ENCODE results near the gene LRRC7.

LRRC7 gene

DNA sequence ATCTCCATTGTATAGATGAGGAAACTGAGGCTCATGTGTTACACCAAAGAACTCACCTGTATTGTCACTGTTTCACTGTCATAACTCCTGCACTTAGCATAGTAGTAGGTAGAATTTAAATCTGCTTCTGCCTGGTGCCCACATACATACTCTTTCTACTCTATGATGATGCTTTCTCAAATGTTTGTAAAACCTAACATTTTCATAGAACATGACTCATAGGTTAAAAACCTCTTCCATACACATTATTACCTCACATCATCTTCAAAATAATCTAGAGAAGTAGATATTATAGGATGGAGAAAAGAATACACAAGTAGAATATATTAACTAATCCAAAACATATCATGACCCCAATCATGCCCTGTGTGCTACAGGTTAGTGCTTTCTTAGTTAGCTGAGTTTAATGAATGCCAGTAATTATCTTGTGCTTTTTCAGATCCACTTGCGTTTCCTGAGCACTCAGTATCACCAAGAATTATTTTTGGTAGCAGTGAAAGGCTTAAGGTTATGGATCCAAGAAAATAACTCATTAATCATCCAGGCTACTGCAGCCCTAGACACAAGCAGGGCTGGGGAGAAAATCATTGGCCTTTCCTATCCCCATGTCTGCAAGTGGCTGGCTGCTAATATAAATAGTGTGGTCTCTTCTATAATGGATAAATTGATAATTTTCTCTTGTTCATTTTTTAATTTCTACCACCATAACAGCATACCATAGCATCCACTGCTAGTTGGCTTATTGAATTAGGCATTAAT lies 480.8 kb downstream of the LRRC7 start:
- DNase-seq, result no peak

DNA sequence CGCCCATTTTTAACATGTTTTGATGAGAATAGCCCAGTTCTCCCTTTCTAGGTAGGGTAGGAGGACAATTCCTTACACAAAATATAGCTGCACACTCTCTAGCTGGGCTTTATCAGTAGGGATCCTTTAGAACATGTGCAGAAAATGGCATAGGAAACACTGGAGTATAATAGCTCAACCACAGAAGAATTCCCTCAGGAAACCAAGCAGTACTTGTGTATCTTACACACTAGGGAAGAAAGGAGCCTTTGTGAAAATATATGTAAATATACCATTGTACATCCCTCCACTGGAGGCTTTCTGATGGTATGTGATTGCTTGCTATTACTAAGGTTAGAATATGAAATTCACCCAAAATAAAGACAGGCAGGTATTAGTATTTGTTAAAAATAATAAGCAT lies 484.2 kb downstream of the LRRC7 start:
- no peak for DNase-seq

DNA sequence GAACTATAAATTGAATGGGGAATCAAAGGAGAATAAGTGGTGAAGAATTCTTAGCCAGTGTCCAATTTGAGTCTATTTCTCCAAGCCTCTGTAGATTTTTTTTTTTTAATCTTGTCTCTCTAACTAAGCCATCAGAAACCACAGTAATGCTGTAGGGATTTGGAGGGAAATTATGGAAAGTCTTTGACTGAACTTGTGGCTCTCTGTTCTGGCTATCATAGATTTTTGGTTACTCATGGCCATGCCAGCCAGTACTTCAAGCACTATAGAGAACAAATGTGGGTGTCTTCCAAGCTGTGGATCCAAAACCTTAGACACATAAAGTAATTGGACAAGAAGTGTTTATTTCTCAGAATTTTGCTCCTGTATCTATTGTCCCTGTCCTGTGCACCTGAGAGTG lies 489.8 kb downstream of the LRRC7 start:
- DNase-seq, result no peak

DNA sequence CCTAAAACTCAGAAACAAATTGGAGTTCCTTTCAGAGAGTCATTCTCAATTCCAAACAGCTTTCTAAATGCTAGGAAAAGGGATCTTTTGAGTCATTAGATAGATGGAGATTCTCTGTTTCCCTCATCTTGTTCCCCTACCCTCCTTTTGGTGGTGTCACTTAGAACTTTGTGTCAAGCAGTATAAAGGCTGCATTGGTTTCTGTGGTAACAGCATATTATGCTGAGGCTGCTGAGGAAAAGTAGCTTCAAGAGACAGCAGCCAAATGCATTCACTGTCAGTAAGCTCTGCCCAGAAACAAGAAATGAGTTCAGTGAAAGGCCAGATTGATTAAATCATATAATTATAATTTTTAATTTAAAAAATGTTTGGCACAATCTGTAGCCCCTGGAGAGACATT lies 493.5 kb downstream of the LRRC7 start:
- no peak for DNase-seq

DNA sequence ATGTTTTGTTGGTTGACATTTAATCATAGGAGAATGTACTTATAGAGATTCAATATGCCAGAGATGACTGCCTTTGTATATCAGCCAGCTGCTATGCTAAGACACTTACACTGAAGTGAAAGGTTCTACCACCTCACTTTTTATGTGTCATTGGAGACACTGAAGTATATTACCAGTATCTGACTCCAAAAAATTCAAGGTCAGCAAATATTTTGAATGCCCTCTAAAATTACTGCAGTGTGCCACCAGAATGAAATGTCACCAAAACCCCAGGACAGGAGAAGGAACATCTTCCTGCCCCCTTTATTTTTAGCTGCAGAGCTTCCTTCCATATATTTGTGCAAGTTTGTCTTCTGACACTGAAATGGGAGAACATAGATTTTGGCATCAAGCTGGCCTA lies 496.1 kb downstream of the LRRC7 start:
- DNase-seq, result no peak

DNA sequence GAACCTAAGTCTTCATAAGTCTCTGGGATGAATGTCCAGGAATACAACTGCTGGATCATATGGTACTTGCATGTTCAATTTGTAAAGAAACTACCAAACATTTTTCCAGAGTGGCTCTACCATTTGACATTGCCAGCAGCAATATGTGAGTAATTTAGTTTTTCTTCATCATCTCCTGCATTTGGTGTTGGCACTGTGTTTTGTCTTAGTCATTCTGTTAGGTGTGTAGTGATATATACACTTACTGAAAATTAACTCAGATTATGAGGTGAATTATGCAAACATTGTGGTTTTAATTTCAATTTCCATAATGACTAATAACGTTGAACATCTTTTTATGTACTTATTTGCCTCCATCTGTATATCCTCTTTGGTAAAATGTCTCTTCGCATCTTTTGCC lies 499.0 kb downstream of the LRRC7 start:
- no peak for DNase-seq

DNA sequence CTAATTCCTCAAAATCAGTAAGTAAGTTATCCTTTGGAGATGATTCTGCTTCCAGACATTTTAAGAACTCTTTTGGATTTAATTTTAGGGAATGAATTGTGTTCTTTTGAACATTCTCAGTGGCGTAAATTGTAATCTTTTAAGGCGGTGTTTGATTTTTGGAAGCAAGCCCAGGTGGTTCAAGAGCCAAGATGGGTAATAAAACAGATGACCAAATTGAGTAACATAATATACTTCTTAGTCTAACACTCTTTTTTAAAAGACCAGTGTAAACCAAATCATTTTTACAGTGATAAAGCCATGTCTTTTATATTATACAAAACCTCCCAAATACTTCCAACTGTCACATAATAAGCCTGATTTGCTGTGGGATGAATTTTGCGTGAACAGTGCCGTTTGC lies 503.9 kb downstream of the LRRC7 start:
- DNase-seq, result no peak

DNA sequence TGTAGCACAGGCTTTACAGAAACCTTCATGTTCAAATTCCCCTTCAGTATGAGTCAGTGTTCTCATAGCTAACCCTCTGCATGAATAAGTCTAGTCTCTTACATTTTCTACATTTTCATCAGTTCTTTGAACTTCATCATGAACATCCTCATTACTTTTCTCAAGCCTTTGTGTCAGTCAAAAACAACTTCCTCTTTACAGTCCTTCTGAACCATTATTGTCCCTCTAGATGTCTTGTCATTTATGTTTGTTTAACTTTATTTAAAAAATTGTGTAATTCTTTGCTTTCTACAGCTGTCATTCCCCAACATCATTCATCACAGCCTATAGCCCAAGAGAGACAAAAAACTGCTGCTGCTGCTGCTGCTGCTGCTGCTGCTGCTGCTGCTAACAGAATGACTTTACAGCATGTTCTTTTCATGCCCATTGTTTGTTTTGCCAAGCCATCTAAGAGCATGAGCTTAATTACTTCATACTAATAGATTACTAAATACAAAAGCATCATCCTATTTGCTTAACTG lies 504.6 kb downstream of the LRRC7 start:
- DNase-seq, result no peak

DNA sequence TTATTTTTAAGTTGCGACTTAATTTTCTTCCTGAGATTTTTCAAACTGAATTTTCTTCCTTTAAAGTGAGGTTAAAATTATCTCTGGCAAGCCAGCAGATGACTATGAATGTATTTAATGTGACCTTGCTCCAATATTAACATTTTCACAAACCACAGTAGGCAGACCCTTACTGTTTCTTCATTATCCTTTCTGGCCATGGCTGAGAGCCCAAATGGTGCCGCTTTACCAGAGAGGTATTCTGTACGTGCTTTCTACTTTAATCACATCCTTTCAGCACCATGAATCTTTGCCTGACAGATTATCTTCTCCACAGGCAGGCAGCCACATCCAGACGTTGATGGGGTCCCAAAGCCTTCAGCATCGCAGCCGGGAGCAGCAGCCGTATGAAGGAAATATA lies 508.0 kb downstream of the LRRC7 start:
- no peak for DNase-seq

DNA sequence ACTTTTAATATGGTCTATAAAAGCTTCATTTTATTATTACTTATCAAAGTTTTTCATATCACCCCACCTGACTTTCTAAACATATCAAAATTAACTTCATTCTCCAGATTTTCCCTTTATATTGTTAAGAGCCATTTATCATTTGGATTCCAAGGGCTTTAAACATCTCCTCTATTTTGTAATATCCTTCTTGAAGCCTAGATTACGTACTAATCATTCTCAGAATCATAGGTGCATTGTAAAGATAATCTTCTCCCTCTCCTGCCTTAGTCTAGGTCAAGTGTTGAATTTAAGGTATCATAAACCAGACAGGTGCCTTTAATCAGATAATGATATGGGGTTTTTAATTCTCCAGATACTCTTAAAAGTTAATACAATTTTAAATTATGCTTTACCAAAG lies 509.3 kb downstream of the LRRC7 start:
- DNase-seq, result no peak

DNA sequence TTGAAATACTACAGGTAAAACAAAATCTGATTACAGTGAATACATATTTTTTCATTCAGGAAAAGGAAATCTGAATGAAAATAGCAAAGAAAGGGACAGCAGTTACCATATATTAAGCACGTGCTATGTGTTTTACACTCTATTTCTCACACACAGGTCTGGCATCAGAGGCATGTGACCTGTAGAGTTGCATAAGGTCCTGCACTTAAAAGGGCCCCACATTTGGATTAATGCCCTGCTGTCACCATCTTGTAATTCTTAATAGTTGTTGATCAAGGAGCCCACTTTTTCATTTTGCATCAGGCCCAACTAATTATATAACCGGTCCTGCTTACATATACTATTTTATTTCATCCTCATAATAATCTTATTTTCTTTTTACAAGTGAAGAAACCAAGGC lies 511.8 kb downstream of the LRRC7 start:
- no peak for DNase-seq

DNA sequence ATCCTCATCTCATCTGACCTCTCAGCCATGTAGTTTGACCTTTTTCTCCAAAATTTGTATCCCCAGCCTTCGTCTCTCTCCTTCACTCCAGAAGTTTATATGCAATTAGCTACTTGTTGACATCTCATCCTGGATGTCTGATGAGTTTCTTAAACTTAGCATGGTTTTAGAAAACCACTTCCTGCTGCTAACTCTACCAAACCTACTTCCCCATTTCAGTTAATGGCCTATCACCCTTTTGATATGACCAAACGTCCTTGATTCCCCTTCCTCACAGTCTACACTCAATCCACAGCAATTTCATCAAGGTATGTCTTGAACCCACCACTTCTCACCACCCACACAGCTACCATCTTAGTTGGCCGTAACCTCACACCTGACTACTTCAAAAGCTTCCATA lies 515.8 kb downstream of the LRRC7 start:
- DNase-seq, result no peak

DNA sequence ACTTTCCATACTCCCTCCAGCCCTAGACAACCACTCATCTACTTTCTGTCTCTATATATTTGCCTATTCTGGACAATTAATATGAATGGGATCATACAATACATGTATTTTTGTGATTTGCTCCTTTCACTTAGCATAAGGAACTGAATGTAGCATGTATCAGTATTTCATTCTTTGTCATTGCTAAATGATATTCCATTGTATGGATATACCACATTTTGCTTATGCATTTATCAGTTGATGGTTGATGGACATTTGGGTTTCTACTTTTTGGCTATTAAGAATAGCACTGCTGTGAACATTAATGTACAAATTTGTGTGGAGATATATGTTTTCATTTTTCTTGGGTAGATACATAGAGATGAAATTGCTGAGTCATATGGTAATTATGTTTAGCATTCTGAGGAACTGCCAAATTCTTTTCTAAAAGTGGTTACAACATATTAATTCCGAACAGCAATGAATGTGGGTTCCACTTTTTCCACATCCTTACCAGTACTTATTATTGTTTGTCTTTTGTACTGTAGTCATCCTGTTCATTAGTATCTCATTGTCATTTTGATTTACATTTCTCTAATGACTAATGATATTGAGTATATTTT lies 516.7 kb downstream of the LRRC7 start:
- DNase-seq, result no peak

DNA sequence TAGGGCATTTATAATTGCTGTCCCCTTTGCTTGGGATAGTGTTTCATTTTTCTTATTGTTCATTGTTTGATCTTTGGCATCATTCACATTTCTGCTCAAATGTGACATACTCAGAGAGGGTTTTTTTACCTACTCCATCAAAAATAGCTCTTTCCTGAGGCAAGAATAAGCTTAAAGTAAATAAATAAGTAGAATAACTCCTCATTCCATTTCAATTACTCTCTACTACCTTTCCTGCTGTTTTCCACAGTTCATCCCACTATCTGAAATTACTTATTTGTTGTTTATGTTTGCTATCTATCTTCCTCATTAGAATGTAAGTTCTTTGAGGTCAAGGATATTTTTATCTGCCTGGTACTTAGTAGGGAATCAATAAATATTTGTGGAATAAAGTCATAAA lies 517.8 kb downstream of the LRRC7 start:
- DNase-seq, result no peak

DNA sequence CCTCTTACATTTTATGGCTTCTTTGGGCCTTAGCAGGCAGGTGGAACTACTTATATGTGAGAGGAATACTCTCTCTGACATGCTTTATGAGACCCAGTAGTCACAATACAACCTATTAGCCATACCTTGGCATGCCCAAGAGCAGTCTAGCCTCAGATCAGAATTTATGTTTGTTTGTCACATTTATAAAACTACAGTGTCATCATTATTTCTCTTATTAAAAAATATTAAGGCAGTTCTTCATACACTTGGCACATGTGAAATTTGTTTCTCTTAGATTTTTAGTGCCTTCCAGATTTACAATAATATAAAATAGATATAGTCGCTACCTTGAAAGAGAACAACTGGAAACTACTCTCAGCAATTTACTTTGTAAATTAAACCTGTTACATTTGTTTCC lies 519.2 kb downstream of the LRRC7 start:
- no peak for DNase-seq

DNA sequence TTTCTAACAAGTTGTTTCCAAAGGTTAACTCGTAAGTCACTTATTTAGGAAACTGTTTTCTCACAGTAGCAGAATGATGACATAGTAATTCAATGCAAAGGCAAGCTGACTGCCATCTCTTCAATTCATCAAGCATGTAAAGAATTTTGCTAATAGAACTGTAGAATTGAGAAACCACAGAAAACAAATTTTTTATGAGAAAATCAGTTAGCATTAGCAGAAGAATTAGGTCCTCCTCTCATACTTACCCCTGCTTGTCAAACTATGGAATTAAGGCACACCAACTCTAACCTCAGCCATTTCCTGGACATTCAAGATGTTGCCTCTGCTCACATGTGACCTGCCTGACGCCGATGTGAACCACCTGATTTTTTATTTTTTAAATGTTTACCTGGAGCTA lies 522.4 kb downstream of the LRRC7 start:
- no peak for DNase-seq

DNA sequence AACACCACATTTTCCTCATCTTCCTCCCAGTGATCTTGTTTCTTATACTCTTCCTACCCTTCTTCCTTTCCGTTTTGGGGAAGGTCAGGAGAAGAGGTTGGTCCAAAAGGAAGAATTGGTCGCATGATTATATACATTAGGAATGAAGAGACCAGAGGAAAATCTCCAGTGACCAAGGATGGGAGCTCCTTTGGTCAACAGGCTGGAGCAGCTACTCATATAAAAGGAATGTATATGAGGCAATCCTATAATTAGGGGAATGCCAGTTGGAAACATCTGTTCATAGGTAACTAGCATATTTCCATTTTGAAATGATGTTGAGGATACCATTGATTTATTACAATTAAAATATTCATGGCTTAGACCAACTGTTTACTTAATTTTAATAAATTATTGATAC lies 523.2 kb downstream of the LRRC7 start:
- no peak for DNase-seq

DNA sequence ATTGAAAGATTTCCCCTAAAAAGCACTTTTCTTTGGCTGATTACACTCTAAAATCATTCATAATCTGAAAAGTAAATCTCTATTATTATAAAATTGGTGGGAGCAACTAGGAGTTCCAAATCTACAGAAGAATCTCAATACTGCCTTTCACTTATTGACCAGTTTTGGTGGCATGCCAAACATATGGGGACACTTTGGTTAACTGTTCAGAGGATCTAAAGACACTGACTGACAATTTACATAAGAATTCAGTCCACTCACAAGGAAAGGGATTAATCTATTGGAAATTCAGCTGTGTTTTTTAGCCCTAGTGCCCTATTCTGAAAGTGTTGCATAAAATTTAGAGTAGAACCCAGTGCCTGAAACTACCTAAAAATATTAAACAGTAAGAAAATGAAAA lies 524.1 kb downstream of the LRRC7 start:
- no peak for DNase-seq

DNA sequence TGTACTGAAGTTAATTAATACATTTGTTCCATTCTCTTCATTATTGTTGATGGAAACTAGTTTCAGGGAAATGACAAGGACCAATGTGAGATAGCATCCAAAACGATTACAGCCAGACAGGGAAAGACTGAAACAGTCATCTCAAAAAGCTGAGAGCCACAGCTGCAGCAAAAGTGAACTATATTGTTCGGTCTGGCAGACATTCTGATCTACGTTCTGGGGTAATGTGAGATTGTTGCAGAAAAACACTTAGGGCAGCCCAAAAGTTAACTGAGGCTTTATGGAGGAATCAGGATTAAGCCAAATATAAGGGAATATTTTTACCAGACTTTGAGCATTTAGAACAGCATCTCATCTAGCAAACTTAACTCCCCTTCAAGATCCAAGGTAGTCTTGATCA lies 524.8 kb downstream of the LRRC7 start:
- no peak for DNase-seq

DNA sequence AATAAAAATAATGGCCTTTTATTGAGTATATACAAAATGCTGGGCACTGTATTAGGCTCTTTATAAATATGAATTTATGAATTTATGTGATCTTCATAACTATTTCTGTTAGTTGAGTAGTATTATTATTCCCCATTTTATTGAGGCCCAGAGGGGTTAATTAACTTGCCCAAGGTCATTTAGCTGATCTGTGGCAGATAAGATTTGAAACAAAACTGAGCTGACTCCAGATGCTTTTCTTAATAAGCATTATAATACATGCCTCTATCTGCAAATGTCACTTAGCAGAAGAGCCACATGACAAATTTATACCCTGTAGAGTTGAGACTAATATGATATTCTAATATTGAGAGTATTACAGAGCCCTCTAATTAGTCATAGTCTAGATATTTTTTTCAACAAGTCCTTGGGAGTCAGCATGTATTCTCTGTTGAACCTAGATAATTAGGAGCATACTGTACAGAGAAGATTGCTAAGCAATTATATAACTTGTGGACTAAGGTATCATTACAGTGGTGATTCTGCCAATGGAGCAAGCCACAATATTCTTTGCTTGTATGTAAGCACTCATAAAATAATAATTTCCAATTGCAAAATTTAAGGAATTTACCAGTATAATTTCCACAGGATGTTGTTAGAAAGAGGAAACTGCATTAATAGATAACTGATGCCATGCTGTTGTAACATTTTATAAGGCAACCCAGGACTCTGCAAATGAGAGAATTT lies 525.7 kb downstream of the LRRC7 start:
- DNase-seq, result no peak

DNA sequence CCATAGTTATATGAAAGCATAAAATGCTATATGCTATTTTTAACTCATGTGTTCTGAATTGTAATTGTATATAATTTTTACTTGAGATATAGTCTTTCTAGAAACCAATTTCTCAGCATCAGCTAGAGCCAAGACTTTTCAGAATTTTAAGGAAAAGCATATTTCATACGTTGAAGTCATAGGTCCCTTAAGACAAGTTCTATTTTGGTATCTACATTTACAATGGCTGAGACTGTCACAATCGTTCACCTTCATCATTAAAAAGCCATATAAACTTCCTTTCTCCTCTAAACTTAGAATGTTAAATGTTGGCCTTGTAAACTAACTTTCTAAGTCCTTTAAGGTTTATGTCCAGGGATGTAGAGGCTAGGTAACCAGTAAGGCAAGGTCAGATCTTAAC lies 533.5 kb downstream of the LRRC7 start:
- no peak for DNase-seq

DNA sequence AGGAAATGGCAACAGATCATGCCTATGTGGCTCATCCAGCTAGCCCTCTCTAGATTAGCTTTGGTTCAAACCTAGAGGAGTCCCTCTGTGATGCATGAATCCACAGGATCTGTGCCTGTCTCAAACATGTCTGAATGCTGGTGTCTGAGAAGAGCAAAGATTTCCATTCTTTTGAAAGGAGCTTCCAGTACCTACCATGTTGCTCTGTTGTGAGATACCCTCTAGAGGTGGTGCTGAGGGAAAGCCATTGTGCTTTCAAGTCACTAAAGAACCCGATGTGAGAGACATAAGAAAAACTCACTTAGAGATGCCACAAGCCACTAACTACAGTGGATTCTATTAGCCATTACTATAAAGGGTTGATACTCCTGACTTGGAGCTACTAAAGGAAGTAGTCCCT lies 534.1 kb downstream of the LRRC7 start:
- DNase-seq, result no peak

DNA sequence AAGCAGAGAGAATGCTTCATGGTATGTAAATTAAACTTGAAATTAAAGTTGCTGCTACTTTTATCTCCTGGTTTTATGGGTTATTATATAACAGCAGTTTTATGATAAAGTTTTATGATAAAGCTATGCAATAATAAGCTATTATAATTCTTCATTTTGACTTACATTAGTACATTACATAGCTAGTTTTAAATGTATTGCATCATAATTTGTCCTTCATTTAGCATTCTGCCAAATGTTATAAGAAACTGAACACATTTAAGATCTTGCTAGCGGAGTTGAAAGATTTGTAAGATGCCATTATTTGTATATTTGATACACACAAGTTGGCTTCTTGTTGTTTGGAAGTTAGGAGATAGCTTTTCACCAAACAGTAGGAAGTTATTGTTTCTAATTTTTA lies 536.0 kb downstream of the LRRC7 start:
- DNase-seq, result no peak

DNA sequence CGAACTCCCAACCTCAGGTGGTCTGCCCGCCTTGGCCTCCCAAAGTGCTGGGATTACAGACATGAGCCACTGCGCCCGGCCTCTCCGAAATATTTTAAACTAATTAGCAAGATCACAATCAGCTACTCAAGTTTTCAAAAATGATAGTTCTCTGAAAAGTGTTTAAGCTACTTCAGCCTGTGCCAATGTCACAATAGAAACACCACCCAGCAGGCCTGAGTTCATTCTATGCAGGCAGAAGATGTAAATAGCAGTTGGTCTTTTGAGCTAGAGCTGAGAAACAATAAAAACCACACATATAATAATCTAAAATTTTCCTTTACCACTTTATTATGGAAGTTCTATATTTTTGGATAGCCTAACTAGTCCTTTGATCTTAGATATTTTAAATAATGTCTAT lies 541.5 kb downstream of the LRRC7 start:
- DNase-seq, result no peak

Measured in NCI-H2171 treated with DMSO at 0.1 percent for 48 hours (cell line).